HG03280 (cell line): ENCODE data around the gene ZNF106.

Experiments used
- ATAC-seq: cut with Tn5 transposase; IDR thresholded peaks from one replicate; pipeline ENCODE4 v1.9.1; 2021; ENCODE audit warnings: mild to moderate bottlenecking, moderate library complexity; ENCODE audit not compliant: unreplicated experiment

Gene ZNF106

DNA sequence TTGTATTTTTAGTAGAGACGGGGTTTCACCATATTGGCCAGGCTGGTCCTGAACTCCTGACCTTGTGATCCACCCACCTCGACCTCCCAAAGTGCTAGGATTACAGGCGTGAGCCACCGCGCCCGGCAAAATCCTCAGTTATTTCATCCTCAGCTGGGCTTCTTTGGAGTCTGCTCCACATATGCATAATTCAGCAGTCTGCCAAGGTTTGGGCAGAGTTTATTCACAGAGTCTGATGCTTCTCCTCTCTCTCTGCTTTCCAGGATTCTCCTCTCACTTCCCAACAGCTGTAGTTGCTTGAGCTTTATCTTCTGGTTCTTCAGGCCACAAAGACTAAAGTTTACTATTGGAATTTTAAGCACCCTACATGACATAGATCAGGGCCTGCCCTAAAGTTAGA lies 8.2 kb downstream of the ZNF106 start:
- no peak for ATAC-seq

DNA sequence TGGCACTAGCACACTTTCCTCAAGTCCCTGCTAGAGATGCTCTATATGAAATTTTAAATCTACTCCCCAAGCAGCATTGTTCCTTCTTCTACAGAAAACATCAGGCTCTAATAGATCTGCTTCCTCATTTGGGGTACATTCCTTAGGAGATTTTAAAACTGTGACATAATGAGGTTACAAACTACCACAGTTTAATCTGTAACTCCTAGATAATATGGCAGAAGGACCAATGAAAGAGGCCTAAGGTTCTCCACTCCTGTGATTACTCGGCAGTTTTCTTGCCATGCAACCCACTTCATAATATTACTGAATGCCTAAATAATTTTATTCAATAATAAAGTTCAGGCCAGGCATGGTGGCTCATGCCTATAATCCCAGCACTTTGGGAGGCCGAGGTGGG lies 16.1 kb downstream of the ZNF106 start:
- ATAC-seq, result no peak

DNA sequence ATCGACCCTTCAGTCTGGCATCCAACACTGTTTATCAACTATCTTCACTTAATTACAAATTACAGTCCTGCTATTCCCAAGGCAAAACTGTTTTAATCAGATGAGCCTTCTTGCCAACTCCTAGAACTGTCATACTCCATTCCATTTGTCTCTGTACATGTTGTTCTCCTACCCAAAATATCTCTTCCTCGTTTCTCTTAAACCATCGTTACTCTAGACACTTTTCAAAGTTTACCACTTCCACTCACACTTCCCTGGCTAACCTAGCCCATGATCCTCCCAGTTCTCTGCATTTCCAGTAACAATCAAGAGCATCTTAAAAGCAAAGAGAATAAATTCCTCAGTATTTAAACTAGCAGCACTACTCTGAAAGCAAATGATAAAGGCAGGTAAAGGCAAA lies 19.9 kb downstream of the ZNF106 start:
- ATAC-seq, result no peak

DNA sequence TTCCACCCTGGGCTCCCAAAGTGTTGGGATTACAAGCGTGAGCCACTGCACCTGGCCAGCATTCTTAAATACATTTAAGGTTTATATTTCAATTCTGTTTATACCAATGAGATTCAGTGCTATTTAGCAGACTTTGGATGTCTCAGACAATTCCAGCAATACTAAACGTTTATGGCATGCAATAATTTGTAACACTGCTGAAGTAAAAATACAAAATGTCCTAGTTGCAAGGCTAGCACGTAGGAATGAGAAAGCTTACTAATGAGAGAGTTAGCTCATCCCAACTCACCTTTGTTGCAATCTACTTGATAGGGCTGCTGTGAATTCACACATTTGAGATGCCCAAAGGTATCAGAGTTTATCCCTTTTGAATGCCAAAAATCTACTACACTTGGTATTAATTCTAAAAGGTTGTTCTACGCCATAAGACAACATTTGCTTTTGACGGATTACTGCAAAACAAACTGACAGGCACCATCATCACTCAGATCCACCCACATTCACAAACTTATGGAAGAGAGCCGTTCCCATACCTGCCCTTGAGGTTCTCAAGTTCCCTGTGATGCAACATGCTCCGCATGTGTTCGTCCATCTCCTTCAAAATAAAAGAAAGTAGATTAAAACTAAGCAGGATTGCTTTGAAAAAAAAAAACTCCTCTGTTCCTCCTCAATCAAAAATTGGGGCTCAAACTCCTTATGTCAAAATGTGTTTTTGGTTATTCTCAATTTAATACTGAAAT lies 25.3 kb downstream of the ZNF106 start:
- no peak for ATAC-seq

DNA sequence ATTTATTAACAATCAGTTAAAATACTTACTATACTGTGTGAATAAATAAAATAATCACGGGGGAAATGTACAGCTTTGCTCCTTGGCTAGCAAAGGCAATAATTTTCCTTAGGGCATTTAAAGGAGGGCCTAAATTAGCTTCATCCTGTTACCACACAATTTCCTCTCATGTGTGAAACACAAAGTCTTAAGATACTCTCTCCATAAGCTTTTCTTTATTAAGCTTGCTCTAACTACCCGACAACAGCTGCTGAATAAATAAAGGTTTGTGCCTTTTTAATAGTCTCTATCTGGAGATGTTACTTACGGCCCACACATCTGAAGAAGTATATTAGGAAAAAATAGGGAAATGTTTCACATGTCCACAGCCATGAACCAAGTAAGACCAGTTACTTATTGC lies 29.7 kb downstream of the ZNF106 start:
- ATAC-seq, result no peak

DNA sequence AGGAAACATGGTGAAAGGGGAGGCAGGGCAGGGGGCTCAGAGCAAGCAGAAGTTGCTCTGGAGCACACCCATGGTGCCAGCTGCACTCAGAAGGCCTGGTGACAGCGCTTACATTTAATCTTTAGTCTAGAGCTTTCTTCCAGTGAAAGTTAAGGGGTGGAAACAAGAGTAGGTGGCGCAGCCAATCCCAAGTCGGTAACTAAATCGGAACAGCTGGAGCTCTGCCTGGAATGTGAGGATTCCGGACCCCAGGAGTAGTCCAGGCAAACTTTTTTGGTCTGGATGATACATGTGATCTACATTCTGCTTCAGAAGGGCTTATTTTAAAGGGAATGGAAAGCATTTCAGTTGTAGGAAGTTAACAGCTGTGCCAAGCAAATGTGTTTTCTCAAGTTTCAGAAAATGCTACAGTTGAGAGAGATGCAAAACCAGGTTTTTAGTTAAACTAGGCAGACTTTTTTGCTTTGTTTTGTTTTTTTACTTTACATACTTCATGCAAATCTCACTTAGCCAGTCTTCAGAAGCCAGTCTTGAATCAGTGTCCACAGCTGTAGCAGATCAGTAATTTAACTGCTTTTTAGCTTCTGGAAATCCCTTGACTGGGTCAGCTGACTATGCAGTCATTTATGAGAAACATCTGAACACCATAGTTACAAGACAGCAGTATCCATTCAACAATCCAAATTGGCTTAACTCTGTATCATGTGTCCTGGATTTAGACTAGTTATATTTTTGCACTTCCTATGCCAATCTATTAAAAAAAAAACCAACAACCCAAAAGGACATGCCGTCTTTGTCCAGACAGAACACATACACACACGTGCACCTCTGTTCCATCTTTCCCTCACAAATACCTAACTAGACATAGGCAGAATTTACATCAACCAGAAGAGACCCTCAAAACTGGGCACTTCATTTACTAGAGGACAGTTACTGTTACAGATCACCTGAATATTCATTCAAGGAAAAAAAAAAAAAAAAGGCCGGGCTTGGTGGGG lies 33.2 kb downstream of the ZNF106 start:
- ATAC-seq, result peak; percentile 86

DNA sequence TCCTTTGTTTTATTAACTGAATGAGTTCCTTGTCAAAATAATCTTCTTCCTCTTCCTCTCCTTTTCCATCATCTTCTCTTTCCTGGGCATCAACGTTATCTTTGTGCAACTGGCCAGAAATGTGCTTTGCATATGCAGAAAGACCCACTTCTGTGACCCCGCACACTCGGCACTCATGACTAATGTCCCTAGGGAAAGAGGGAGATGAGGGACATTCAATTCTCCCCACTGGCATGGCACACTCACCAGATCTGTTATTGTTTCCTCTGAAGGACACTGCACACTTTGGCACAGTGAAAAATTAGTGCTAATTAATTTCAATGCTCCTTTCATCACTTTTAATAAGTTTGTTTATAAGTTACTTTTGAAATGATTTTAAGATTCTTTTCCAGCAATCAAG lies 34.0 kb downstream of the ZNF106 start:
- ATAC-seq, result no peak

DNA sequence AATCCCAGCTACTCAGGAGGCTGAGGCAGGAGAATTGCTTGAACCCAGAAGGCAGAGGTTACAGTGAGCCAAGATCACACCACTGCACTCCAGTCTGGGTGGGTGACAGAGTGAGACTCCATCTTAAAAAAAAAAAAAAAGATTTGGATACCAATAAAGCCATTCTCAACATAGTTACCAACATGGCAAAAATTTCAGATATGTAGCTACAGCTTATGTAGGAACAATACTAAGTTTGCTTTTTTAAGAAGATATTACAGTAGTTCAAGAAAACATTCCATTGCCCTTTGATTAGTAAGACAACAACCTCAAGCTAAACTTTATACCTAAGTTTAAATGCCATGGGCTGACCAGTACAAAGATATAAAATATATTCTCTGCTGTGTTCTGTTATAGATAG lies 34.4 kb downstream of the ZNF106 start:
- no peak for ATAC-seq

DNA sequence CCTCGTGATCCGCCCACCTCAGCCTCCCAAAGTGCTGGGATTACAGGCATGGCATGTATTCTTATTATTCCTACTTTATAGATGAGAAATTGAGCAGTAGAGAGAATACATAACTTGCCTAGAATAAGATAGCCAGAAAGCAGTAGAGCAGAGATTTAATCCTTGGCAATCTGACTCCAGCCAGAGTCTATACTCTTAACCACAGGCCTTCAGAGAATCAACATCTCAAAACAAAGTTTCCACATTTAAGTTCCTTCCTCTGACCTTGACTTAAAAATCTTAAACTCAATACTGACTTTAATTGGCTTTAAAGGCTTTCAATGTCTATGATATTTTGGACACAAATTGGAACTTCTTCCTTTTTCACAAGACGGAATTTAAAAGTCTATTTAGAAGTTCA lies 37.1 kb downstream of the ZNF106 start:
- no peak for ATAC-seq

DNA sequence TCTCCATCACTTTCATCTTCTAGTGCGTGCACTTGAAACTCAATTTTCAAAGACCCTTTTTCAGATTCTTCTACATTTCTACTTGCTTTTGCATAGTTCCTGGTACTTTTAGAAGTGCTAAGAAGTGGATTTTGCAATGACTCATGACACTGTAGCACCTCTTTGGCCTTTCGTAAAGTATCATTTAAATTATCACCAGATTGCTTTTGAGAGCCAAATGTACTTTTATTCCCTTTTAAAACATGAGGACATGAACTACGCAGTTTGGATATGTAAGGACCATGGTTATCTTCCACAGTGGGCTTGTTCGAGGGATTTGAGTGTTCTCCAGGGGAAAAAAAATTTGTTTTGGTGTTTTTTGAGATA lies 40.5 kb downstream of the ZNF106 start:
- ATAC-seq, result no peak

DNA sequence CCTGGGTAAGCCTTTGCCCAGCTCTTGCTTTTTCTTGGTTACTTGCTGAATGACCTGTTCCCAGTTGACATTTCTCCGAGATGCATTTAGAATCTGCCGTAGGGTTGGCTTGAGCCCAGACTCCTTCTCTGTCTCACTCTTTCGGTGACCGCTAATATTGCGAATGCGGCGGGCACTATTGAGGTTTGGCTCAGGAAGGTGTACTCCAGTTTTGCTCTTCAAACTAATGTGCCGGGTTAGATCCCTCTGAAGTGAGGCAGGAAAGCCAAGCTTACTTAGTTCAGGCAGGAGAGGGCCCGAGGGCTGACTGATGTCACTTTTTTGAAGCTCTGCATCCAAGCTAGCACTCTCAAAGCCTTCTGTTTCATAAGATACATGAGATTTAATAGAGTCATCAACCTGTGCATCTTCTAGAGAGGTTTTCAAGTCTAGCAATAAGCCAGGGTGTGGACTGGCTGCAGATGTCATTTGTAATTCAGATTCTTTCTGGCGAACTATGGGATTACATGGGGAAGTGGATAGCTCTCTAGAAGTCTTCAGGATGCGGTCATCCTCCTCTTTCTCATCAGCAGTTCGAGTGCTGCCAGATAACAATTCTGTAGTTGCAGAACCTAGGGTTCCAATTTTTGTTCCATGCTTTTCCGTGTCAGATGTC lies 41.0 kb downstream of the ZNF106 start:
- ATAC-seq, result no peak

DNA sequence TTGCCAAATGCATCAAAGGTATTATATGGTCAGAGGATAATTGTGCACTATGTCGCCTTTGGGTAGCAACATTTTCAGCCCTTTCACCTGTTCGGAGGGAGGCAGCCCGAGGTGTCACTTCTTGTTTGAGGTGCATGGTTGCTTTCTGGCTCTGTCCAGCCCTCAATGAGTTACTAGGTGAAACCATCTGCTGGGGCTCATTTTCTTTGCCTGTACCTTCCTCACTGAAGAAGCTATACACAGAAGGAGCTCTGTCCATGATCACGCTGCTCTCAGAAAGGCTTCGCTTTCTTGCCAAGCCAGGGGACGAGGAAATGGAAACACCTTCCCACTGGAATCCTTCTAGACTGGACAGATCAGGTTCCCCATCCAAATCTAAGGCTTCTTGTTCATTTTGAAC lies 42.7 kb downstream of the ZNF106 start:
- ATAC-seq, result no peak

DNA sequence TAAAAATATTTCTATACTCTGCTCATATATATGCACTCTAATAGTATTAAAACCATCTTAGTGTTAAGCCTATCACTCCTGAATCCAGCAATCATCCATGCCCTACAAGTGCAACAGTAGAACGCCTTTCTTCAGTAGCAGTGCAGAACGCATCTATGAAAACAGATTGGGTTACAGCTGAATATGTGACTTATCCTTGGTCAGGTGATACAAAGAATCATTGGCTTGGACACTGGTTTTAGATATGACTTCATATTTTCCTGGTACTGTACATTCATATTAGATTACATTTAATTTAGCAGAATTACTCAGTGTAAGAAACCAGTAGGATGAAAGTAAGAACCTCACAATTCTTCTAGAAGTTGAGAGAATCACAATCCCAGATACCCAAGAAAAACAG lies 43.3 kb downstream of the ZNF106 start:
- ATAC-seq, result no peak

DNA sequence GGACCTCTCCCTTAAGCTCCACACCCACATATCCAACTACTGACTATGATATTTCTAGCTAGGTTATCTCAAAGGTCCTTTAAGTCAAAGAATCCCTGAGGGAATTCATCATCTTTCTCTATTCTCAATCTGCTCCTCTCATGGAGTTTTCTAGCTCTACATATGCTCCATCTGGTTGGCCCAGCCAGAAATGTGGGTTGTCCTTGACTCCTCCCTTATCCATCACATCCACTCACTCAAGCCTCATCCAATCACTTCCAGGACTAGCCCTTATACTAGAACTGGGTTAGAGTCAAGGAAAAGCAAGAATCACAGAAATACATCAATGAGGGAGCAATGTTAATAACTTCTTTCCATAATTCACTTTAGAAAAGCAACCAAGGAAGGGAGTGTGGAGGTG lies 45.4 kb downstream of the ZNF106 start:
- ATAC-seq, result no peak

DNA sequence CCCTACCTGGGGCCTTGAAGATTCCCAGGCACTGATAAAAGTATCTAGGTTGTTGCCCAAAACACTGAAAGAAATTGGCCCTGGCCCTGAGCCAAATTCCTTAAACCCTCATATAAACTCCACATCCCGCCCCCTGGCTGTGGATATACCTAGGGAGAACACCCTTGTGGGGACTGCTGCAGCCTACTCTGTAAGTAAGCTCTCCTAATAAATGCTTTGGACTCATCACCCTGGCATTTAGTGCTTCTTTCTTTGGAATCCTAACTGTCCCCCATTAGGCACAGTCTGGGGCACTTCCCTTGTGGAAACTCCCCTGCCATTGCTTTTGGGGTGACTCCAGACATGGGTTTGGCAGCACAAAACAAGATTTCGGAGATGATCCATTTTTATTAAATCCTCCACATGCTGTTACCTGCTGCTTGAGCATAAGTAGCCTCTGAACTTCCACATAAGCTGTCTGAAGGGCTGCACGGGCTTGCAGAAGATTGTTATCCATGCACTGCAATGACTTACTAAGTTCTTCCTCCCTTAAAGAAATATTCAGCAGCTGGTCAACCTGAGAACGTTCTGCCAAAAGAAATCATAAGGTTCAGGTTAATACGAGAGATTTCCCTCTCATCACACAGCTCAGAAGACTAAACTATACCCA lies 46.4 kb downstream of the ZNF106 start:
- ATAC-seq, result no peak

DNA sequence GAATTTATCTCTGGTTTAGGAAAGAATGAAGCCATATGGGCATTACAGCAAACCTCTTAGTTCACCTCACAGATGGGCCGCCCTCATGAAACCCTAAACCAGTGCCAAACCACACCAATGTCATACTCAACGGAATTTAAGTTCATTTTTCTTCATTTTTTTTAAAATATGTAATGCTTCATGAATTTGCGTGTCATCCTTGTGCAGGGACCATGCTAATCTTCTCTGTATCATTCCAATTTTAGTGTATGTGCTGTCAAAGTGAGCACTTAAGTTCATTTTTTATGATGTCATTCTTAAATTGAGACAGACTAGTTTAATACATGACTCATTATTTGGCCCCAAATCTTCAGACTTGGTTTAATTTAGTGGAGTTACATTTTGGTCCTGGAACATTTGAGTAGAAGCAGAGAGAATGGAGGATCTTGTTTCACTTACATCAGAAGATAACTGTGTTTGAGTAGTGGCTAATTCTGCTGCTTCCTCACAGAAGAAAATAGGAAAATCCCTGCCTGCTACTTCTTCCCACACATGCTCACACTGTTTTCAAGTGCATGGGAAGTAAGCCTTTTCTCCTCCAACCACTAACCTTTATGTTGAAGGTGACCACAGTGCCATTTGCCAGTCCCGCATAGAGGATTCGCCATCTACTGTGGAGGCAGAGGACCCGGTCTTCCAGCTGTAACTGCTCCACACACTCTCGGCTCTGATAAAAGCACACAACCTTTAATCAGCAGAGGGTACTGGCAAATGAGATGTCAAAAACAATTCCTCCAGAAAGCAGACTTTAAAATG lies 63.3 kb downstream of the ZNF106 start:
- no peak for ATAC-seq

DNA sequence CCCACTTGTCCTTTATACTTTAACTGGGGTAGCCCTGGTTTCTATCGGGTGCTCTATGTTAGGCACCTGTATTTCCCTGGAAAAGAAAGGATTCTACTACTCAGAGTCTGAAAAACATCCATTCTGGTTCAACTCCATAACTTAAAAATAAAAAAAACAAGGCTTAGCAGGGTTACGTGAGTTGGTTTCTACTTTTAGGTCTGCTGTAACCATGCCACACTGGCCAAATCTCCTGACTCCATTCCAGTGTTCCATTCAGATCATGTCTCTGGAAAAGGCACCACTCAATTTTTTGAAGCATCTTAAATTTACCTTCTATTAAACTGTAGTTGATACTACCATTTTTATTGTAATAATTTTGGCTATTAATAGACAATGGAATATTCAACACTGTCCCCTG lies 69.6 kb downstream of the ZNF106 start:
- ATAC-seq, result no peak

DNA sequence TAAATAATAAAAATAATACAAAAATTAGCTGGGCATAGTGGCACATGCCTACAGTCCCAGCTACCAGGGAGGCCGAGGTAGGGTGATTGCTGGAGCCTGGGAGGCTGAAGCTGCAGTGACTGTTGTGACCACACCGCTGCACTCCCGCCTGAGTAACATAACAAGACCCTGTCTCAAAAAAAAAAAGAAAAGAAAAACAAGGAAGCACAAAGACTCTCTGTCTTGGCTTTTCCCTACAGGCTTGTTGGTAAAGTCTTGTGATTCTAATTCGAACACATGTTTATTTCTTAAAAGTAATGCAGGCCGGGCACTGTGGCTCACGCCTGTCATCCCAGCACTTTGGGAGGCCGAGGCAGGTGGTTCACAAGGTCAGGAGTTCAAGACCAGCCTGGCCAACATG lies 71.6 kb downstream of the ZNF106 start:
- no peak for ATAC-seq

DNA sequence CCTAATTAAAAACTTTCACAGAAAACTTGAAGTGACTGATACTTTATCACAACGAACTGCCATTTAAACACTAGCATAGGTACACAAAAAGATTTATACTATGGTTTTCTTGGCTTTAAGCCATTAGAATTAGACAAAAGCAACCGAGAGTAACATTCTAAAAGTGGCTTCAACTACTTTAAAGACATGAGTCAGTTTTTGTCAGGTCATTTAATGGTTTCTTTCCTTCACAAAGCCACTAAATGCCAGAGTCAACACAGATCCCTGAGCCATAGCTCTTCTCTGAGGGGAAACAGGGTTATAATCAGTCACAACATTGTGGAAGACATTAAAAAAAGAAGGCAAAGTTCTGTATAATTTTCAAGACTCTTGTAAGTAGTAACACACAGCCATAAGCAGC lies 77.0 kb downstream of the ZNF106 start:
- ATAC-seq, result no peak

DNA sequence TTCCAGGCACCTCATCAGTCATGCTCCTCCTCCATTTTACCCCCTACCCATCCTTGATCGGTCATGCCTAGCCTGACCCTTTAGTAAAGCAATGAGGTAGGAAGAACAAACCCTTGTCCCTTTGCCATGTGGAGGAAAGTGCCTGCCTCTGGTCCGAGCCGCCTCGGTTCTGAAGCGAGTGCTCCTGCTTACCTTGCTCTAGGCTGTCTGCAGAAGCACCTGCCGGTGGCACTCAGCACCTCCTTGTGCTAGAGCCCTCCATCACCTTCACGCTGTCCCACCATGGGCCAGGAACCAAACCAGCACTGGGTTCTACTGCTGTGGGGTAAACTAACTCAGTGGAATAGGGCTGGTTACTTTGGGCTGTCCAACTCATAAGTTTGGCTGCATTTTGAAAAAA lies 79.1 kb downstream of the ZNF106 start:
- no peak for ATAC-seq
